Bronchial smooth muscle cell (primary cell): Measurements from ENCODE around the gene OPTC. TPM values are rescaled to one million over a fixed set of nuclear protein-coding genes. Genes with fewer than 3 reads are reported as not detected.

Source experiments
- total RNA-seq: library from RNA; depleted of rRNA; stranded (reverse); fragments of >200 nt; gene quantifications from 2 replicates; pipeline ENCODE4 v1.2.1, GENCODE V29; 2014

The OPTC gene, protein sequence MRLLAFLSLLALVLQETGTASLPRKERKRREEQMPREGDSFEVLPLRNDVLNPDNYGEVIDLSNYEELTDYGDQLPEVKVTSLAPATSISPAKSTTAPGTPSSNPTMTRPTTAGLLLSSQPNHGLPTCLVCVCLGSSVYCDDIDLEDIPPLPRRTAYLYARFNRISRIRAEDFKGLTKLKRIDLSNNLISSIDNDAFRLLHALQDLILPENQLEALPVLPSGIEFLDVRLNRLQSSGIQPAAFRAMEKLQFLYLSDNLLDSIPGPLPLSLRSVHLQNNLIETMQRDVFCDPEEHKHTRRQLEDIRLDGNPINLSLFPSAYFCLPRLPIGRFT
- total RNA-seq = not detected in 2 replicates

GRCh38 chr1:203493901-203494300 lies at the start of gene OPTC:
OPTC (plus strand) TSS chr1:203494153; CDS start chr1:203496006, 1,853 bp downstream.

DNA sequence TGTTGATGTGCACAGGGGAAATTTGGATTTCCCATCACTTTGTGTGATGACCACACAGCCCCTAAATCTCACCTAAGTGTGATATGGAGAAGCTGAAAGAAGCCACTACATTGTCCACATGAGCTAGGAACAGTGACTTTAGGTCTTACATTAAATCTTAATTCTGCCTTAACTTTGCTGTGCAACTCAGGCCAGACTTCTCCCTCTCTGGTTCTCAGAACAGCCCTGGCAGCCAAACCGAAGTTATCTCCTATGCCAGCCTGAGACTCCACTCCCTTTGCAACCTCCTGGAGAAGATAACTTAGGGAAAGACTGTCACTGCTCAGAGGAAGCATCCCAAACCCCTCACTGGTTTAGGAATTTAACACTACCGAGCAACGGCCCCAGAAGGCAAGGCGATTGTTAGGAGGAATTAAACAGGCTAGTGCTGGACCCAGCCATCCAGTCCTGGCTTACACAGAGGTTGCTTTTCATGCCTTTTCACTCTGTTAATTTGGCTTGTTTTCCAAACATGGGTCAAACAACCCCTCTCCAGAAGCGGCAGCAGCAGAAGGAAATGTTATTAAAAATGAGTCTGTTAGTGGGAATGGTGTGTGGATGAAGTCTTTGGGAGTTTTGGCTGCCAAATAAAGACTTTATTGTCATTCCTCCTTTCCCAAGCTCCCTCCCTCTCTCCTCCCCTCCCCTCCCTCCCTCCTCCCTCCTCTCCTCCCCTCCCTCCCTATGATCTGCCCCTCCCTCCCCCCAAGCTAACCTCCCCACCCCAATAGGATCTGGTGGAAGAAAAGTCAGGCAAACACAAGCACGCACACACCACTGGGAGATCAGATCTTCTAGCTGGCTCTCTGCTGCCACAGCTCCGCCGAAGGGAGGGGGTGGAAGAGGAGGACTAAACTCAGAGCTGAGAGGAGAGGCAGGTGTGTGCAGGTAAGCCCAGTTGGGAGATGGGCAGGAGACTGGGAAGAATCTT lies 18.7 kb upstream of the OPTC start, which contains the start of gene PRELP:
PRELP (plus strand) TSS at position 795 of the 970 bp plus-strand sequence. CDS start 7,379 bp downstream, outside the sequence.

Other genes starting within 250 kb of the OPTC start
- 13.4 and 21.8 TPM in 2 replicates for gene BTG2, start 188.6 kb upstream of the OPTC start, total RNA-seq
- gene FMOD, start 143.0 kb upstream of the OPTC start, total RNA-seq = 3.6 and 20.5 TPM in 2 replicates
- under 0.01 and 1.1 TPM in 2 replicates for gene PRELP, start 18.3 kb upstream of the OPTC start, total RNA-seq
- gene ATP2B4, start 132.7 kb downstream of the OPTC start, total RNA-seq = 137 and 200 TPM in 2 replicates